Midbrain (tissue), 1 donor: ENCODE data around the gene MCC.

ENCODE experiments used
- DNase-seq: peaks from one replicate; lab custom pipeline; 2025; lab: John Stamatoyannopoulos, UW

MCC gene

DNA sequence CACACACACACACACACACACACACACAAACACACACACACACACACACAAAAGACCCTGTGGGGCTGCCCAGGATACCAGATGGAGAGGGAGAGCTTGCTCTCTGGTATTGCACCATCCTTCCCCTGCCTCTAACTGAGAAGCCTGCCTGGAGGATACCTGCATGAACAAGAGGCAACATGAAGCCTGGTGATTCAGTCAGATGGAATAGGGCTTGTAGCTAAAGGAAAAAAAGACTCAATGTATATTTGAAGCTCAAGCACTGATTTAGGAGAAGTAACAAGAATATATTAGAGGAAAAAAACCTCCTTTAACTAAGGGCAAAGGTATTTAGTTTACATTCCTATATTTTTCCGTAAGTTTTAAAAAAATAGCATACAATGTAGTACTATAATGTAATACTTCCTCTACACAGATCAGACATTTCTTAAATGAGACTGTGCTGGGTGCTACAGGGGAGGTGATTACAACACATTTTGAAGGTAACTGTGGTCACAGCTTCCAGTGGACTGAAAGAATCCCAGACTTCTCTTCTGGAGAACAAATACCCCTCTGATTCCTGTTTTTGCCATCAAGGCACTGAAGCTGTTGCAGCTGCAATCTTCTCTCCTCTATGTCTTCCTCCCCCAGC lies 342.4 kb downstream of the MCC start:
- DNase-seq, result no peak

DNA sequence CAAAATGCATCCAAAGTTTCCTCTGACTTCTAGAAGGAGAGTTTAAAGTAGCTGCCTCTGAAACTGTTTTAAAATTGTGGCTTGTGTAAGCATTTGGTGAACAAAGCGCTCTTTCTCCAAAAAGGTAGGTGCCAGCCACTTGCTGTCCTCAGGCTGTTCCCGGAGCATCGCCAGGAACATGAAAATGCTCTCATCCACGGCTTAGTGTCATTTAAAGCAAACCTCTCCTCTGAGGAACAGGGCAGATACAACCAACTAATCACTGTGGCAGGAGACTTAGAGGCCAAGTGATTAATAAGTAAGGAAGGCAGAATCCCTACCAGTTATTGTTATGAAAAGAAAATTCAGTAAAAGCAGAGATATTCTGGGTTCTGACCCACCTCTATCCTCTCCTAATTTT lies 346.1 kb downstream of the MCC start:
- peak; percentile 35 for DNase-seq

DNA sequence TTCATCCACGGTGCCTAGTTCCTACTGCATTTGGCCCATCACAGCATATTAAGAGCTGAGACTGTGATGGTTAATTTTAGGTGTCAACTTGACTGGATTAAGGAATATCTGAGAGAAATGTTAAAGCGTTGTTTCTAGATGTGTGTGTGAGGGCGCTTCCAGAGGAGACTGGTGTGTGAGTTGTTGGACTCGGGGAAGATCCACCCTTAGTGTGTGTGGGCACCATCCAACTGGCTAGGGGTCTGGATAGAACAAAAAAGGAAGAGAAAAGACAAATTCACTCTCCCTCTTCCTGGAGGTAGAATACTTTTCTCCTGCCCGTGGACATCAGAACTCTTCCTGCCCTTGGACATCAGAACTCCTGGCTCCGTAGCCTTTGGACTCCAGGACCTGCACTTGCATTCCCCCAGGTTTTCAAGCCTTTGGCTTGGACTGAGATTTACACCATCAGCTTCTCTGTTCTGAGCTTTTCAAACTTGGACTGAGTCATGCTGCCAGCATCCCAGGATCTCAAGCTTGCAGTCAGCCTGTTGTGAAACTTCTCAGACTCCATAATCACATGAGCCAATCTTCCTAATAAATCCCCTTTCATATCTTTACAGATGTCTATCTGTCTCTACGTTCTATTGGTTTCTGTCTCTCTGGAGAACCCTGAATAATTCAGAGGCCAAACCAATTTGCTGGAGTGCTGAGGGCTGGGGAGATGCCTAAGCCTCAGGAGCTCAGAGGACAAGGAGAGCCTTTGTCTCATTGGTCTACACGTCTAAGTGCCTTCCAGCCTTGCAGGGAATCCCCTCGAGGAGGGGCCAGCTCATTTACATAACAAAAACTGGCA lies 347.2 kb downstream of the MCC start:
- DNase-seq, result peak; percentile 33

DNA sequence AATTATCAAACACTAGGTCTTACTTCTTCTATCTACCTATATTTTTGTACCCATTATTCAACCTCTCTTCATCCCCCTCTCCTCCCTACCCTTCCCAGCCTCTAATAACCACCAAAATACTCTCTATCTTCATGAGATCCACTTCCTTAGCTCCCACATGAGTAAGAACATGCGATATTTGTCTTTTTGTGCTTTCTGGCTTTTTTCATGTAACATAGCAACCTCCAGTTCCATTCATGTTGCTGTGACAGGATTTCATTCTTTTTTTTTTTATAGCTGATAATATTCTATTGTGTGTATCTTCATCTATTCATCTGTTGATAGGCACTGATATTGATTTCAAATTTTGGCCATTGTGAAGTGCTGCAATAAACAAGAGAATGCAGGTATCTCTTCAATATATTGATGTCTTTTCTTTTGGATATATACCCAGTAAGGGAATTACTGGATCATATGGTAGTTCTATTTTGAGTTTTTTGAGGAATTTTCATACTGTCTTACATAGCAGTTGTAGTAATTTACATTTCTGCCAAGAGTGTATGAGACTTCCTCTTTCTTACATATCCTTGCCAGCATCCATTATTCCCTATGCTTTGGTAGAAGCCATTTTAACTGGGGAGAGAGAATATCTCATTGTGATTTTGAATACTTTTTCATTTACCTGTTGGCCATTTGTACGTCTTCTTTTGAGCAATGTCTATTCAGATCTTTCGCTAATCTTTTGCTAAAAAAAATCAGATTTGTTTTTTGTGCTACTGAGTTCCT lies 354.9 kb downstream of the MCC start:
- no peak for DNase-seq

DNA sequence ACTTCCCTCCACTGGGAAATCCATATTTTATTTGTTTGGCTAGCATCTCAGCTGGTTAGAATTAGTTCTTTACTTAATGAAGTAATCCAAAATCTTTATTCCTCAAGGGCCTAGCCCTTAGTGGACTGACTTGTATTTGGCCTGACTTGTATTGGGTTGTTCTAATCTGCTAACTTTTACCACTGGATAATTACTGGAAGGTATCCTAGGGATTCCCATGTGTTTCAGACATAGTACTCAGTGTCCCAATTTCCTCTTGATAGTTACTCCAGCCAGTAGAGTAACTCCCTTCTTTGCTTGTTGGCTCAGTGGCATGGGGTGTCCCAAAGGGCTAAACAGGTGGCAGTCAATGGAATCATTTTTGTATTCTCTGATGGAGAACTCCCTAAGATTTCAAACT lies 355.7 kb downstream of the MCC start:
- DNase-seq, result no peak

DNA sequence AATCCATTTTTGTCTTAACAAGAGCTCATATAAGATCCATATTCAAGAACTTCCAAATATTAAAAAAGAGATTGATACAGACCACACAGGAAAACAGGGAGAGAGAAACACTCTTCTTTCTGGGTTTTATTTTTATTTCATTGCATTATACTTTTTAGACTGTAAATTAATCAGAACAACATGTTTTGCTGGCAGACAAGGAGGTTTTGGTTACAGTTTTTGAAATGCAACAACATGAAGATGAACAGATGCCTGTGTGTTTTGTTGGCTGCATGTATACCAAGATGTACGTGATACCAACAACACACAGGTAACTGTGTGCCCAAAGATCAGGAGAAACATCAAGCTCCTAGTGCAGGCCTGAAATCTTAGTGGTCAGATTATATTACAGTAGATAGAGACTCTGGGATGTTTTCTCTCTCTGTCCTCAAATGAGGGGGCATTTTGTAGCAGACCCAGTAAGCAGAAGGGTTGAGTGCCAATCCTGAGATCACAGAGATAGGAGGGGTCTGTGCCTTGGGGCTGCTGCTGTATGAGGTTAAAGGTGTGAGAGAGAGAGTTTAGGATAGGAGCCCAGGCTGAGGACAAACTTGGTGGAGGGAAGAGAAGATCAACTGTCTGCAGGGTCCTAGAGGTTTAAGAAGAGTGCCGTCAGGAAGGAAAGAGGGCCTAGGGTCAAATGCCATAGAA lies 359.5 kb downstream of the MCC start:
- DNase-seq, result no peak

DNA sequence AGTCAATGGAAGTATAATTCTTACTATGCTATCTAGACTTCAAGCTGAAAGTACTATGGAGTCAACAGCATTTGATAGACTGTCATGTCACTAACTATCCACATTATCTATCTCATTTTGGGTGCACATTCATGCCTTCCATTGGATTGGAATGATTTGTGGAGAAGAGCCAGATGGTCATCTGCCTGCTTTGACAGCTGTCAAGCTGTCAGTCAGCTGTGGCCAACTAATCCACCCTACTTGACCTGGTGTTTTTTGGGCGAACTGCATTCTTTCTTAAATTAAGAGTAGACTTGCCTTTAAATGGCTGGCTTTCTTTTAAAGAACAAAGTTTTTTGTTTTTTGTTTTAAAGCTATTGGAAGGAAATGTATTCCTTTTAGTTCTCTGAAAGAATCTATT lies 360.2 kb downstream of the MCC start:
- no peak for DNase-seq

DNA sequence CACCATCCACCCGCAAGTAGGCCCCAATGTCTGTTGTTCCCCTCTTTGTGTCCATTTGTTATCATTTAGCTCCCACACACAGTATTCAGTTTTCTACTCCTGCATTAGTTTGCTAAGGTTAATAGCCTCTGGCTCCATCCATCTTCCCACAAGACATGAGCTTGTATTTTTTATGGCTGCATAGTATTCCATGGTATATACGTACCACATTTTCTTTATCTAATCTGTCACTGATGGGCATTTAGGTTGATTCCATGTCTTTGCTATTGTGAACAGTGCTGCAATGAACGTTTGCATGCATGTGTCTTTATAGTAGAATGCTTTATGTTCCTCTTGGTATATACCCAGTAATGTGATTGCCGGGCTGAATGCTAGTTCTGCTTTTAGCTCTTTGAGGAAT lies 361.2 kb downstream of the MCC start:
- no peak for DNase-seq

DNA sequence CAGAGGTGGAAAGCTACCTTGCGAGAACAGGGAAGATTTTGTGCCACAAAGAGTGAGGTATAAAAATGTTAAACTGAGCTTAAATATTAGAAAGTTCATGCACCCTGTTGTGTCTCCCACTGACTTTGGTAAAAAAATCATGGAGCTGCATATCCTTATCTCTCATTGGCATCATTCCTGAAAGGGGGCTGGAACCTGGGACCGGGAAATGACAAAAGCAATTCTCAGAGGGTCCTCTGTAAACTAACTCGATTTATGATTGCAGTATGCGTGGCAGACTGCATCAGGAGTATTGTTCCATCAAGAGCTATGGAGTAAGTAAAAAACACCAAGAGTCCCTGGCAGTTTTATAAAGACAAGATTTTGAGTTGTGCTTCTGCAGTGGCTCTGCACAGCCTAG lies 362.9 kb downstream of the MCC start:
- no peak for DNase-seq

DNA sequence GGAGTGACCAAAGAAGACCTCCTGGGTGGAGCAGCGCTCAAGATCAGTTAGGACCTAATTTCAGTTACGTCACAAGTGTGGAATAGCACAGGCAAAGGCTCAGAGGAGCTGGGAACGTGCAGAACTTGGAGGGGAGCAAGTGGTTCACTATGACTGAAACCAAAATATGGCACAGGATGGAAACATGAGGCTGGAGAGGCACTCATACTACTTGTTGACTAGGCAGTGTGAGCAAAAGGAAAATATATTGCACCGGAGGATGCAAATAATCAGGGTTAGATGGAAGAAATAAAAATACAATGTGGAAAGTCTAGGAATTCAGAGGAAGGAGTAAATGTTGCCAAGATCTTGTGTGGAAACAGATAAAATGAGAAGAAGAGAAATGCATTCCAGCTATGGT lies 363.3 kb downstream of the MCC start:
- DNase-seq, result no peak

DNA sequence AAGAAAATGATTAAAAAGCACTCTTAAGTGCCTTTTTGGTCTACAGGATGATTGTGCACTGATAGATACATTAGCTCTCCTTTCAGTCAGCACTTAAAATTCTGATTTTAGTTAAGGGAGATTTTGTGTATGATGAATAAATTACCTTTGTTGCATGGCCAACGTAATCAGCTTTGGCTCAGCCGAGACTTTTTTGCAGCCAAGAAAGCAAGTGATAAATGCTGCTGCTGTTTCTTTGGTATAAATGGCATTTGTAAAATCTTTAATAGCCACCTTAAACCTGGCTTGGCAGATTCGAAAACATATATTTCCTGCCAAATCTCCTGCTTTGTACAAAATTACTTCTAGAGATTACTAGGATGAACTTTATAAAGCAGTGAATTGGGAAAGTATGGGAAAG lies 364.0 kb downstream of the MCC start:
- DNase-seq, result no peak

DNA sequence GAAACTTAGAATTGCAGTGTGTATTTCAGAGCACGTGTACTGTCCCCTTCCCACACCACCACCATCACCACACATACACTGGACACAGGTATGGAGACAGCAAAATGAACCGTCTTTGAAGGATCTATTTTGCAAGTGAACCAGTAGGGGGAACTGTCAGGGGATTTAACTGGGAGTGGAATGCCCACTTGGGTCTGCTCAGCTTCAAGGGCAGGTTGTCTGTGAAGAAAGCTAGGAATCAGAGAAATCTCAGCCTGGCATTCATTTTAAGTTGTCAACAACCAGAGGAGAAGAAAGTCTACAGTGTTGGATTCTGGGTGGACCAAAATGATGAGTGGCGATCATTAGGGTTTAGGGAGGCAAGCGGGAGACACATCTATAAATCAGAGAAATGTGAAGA lies 364.6 kb downstream of the MCC start:
- no peak for DNase-seq

DNA sequence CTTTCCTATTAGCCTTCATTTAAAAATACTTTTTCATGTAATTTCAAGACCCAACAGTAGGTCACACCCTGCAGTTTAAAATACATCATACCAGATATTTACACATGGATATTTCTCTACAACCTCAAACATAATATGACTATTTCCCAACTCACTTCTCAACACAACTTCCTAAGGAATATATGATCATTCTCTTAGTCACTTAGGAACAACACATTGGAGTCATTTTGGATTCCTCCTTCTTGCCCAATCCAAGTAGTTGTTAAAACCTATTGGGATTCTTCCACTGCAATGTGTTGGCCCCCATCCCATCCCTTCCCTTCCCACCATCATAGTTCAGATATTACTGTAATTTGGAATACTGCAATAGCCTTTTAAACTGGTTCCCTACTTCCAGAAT lies 366.2 kb downstream of the MCC start:
- no peak for DNase-seq

DNA sequence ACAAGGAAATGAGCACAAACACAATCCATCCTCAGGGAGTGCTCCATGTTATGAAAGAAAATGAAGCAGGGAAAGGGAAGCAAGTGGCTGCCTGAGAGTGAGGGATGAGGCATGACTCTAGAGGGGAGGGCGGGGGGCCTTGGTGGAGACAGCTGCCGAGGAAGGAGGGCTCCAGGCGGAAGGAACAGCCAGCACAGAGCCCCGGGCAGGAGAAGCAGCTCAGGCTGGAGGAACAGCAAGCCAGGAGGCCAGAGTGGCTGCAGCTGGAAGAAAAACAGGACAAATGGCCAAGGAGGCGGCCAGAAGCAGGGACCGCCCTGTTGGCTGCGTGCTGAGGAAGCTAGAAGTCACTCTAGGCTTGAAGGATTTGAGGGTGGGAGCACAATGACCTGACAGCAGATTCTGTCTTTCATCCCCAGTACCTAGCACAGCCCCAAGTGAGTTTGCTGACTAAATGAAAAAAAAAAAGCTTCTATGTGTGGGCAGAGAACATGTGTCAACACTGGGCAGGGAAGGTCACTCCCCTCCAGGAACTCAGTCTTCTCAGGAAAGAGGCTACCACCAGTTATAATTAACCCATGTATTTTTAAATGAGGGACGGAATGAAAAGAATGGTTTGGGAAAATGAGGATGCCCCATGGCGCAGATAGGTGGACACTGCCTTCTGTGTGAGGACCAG lies 368.9 kb downstream of the MCC start:
- peak; percentile 20 for DNase-seq

DNA sequence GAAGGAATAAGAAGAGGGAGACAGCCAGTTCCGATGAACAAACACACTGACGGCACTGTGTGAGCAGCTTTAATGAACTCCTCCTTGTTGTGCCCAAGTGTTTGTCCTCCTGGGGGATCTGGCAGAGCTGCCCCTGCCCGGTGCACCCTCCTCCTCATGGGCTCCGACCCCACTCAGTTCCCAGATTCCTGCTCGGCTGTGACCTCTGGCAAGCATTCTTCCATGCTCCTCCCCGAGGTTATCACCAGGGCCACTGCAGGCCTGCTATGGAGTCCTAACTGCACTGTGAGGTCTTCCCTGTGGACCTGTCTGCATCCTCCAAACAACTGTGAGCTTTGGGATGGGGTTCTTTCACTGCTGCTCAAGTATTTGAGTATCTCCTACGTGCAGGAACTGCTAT lies 369.5 kb downstream of the MCC start:
- DNase-seq, result peak; percentile 13

DNA sequence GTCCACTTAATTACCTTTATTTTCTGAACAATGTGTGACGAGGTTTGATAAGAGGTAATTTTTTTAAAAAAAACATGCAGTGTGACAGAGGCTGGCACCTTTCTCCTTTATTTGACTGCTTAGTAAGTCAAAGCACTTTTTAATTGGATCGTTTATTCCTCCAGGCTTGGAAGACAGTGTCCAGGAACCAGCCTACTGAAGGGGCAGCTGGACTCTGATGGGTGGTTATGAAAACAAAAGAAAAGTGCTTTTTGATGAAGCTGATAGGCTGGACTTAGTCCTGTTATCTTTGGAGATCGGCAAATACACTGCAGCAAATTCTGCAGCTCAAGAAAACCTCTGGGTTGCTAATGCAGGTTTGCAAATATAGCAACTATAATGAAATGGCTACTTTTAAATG lies 370.0 kb downstream of the MCC start:
- no peak for DNase-seq

DNA sequence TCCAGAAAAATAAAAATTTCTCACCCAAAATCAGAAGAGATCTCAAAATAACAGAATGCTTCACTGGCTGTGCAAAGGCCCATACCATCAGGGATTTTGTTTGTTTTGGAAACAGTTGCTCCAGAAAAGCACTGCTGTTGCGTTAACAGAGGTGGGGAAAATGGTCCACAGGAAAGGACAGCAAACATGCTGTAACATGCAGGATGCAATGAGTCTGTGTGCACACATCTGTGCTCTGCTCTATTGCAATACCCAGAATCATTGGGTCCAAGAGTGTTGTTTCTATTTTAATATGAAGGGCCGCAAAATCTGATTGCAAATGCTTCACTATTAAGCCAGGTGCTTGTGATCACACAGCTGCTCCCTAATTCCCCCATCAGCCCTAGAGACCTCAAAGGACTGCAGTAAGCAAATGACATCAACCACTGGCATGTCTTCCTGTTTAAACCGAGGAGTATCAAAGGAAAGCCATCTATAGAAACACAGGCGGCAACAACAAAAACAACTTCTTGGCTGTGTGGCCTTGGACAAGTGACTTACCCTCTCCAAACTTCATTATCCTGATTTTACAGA lies 370.6 kb downstream of the MCC start:
- no peak for DNase-seq

DNA sequence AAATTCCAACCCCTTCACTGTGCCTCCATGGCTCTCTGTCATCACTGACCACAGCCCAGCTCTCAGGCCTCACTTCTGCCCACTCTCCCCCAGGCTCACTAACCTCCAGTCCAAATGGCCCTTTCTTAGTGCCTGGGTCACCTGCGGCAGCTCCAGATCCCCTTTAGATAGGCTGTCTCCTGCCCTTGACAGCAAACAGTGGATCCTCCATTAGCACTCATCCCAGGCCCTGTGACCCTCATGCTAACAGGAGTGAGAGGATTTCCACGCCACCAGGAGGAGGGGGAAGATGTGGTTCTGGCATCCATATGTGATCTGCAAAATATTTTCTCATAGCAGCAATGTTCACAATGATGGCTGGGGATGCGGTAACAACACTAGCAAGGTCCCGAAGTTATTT lies 372.3 kb downstream of the MCC start:
- no peak for DNase-seq

DNA sequence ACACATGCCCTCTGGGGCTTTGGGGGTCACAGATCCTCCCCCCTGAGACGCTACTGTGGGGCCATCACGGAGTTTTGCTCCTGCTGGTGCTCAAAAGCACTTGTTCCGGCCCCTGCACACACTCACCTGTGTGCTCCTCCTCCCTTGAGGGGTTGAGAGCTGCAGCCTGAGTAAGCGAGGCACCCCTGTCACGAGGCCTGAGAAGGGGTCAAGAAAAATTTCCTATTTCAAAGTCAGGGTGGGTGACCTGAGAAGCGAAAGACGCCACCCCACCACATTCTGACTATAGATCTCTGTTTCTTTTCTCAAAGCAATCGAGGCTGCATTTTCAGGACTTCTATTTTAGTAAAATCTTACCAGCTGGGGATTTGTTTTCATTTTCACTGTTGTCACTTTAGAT lies 373.2 kb downstream of the MCC start:
- no peak for DNase-seq

DNA sequence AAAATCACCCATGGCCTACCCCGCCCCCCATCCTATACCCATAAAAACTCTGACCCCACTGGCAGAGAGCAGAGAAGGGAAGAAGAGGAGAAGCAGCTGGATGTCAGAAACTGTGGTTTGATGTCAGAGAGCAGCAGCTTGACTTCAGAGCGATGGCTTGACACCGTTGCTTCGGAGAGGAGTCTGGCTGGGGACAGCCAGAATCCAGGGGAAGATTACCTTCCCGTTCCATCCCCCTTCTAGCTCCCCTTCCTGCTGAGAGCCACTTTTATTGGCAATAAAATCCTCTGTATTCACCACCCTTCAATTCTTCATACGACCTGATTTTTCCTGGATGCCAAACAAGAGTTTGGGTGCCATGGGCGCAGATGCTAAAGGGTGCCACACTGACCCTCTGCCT lies 373.7 kb downstream of the MCC start:
- no peak for DNase-seq

DNA sequence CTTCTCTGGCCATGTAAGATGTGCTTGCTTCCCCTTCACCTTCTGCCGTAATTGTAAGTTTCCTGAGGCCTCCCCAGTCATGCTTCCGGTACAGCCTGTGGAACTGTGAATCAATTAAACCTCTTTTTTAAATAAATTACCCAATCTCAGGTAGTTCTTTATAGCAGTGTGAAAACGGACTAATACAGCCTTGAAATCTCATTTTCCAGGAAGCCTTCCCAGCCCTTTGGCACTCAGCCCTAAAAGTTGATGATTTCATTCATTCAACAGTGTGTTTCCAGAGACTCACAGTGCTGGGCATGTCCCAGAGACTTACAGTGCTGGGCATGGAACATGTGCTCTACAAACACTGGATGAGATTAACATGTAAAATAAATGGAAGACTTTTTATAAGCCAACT lies 375.8 kb downstream of the MCC start:
- no peak for DNase-seq

DNA sequence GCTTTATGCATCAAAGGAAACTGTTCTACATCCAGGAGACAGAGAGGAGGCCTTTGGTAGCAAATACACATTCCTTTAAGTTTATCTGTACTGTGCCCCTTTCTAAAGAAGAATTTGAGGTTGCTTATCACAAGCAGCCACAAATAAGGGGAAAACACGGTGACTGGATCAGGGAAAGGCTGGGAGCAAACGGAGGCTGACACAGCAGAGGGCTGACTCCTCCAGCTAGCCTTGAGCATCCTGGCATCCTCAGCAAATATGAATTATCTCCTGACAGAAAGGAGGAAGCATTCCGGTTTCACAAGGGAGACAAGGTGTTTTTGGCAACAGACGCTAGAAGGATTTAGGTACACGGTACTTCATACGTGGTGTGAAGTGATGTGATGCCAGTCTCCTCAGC lies 378.1 kb downstream of the MCC start:
- no peak for DNase-seq
